Measurements from ENCODE around the gene APP.

Gene APP

GRCh38 chr21:25858325-25858724, 312.2 kb downstream of the APP start:
- no peak for DNase-seq

GRCh38 chr21:25857308-25858074, 313.1 kb downstream of the APP start:
- no peak for DNase-seq

- DNase-seq, result no peak
These were observed 315.0 kb downstream of the APP start for GRCh38 chr21:25855576-25855975.

DNA sequence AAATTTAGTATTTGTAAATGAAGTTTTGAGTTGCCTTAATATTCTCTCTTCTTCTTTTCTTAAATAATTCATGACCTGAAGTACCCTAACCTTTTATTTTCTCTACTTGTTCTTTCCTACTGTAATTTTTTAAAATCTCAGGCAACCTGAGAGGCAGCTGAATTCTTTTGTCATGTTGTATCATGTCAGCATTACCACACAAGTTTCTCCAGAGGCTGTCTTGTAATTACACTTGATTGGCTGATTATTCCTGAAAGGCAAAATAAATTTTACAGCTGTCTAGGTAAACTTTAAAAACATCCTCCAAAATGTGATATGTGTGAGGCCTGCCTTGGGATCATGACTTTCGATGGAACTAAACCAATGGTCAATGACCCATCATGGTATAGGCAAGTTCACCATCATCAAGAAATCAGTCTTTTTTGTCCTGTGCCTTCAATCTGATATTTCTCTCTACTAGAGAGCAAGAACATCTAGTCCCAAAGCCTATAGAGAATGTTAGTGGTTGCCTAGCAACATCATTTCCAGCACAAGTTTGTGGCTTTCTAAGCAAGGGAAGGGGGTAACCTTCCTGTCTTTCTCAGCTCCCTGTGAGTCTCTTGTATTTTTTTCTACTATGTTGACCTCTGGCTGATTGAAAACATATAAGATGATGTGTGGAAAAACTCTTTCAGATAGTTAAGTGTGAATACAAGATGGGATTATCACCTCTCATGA, 320.3 kb downstream of the APP start:
- DNase-seq, result no peak

DNA sequence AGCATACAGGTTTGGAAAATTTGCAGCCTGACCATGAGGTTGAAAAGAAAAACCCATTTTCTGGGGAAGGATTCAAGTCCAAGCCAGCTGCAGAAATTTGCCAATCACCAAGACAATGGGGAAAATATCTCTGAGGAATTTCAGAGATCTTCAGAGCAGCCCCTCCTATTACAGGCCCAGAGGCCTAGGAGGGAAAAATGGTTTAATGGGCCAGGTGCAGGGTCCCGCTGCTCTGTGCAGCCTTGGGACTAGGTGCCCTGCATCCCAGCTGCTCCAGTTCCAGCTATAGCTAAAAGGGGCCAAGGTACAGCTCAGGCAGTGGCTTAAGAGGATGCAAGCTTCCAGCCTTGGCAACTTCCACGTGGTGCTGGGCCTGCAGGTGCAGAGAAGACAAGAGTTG, 322.3 kb downstream of the APP start:
- no peak for DNase-seq

- DNase-seq, result no peak
These were observed 324.8 kb downstream of the APP start for GRCh38 chr21:25845729-25846256.

DNA sequence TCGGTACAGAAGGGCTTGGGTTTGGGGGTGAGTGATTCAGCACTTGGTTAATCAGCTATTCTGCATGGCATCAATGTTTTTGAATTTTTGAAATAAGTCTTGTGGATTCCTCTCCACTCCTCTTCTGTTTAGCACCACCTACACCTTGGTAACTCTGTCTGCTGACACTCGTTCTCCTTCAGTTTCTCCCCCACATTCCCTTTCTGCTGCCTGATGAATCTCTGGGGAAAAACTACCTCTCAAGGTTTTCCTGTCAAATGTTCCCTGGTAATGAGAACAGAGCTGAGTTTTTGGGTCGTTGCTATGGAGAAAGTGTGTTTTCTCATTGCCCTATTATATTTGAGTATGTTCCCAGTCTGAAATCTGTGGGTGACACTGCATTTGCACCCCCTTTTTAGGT, 327.6 kb downstream of the APP start:
- DNase-seq, result no peak

GRCh38 chr21:25838809-25839208, 331.8 kb downstream of the APP start:
- no peak for DNase-seq

DNA sequence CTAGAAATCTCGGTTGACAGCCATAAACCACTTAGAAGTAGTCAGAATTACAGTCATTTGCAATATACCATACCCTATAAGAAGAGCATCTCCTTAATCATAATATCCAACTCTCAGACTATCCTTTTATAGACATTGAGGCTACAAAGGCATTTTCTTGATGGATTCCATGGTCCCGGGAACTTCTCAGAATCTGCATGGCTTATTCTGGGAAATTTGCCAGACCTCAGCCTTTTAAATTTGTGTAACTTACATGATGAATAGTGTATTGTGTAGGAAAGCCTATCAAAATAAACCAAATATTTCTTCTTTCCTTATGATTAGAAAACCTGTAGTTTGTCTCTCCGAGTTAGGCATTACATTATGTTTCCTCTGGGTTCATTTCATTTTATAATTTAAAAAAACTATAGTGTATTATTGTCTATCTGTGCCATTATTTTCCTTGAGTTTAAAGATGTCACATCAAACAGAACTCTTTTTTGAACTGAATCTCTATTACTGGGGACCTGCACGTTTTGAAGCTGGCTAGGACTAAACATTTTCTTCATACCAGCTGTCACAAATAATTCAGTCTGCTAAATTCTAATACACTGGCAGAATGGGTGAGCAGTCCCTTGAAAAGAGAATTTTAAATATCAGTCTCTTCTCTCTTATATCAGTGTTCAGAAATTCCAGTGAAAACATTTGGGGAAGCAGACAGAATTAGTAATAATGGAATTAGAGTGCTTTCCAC, 332.9 kb downstream of the APP start:
- no peak for DNase-seq

DNA sequence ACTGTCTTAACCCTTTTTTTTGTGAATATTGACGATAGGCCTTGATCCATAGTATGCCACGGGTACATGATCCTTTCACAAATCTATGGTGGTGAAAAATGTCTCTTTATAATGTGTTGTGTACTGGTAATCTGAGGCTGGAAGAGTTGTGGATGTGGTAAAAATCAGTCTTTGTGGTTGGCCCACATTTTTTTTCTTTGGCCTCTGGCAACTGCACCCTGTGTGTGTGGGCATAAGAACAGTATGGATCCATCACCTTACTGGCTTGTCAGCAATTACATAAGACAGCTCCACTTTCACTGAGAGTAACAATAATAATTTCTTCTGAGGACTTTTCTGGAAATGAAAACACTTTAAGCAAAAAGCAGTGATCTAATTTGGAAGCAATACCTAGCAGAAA, 334.2 kb downstream of the APP start:
- no peak for DNase-seq

GRCh38 chr21:25834381-25834780, 336.2 kb downstream of the APP start:
- DNase-seq, result no peak

DNA sequence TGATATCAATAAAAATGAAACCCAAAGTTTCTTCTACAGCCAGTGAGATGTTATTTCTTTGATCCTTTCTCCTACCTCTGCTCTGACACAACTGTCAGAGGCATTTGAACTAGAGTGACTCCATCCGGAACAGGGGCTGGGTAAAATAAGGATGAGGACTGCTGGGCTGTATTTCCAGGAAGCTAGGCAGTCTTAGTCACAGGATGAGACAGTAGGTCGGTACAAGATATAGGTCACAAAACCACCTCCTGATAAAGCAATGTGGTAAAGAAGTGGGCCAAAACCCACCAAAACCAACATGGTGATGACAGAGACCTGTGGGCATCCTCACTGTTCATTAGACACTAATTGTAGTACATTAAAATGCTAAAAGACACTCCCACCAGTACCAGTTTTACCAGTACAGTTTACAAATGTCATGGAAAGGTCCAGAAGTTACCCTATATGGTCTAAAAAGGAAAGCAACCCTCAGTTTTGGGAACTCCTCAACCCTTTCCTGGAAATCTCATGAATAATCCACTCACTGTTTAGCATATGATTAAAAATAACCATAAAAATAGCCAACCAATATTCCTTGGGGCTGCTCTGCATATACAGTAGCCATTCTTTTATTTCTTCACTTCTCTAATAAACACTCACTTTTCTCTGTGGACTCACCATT, 339.1 kb downstream of the APP start:
- DNase-seq, result no peak
